Measurements from ENCODE around the gene PRPF6.

Gene PRPF6, protein sequence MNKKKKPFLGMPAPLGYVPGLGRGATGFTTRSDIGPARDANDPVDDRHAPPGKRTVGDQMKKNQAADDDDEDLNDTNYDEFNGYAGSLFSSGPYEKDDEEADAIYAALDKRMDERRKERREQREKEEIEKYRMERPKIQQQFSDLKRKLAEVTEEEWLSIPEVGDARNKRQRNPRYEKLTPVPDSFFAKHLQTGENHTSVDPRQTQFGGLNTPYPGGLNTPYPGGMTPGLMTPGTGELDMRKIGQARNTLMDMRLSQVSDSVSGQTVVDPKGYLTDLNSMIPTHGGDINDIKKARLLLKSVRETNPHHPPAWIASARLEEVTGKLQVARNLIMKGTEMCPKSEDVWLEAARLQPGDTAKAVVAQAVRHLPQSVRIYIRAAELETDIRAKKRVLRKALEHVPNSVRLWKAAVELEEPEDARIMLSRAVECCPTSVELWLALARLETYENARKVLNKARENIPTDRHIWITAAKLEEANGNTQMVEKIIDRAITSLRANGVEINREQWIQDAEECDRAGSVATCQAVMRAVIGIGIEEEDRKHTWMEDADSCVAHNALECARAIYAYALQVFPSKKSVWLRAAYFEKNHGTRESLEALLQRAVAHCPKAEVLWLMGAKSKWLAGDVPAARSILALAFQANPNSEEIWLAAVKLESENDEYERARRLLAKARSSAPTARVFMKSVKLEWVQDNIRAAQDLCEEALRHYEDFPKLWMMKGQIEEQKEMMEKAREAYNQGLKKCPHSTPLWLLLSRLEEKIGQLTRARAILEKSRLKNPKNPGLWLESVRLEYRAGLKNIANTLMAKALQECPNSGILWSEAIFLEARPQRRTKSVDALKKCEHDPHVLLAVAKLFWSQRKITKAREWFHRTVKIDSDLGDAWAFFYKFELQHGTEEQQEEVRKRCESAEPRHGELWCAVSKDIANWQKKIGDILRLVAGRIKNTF

DNA sequence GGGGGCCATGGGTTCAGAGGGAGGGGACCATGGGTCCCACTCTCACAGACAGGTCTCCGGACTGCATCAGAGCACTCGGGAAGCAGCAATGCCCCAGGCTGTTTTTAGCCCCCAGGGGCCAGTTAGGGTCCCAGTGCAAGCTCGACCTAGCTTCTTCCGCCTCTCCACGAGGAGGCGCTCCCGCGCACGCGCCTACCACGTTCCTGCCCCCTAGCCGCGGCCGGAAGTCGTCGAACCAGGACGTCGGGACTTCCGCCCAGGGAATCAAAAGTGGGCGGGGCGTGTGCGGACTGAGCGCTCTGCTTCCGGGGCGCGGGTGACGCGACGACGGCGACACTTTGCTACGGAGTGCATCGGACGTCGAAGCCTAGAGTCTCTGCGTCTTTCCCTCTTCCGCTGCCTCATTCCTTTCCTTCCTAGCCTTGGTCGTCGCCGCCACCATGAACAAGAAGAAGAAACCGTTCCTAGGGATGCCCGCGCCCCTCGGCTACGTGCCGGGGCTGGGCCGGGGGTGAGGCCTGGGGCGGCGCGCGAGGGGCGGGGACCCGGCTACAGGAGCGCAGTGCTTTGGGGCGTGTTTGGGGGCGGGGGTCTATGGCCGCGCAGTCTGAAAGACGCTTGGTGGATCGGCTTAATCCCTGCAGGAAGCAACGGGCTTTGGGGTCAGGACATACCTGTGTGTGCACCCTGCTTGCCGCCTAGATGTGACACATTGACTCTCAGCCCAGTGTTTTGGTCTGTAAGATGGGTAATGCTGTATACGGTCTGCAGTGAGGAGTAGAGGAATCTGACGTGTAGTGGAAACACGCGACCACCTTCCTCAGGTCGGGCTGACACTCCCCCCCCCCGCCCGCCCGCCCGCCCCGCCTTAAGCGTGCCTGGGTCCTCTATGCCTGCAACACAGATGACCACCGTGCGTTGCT lies at the start of gene PRPF6:
Gene PRPF6 (plus strand): TSS at position 327 of the 923 bp plus-strand sequence. CDS start 114 bp downstream, at position 441.
- in situ Hi-C loops (cut with HindIII; ENCODE audit: low sequenced_read_pairs): no loop called here
- TF ChIP-seq, protein P1, sequence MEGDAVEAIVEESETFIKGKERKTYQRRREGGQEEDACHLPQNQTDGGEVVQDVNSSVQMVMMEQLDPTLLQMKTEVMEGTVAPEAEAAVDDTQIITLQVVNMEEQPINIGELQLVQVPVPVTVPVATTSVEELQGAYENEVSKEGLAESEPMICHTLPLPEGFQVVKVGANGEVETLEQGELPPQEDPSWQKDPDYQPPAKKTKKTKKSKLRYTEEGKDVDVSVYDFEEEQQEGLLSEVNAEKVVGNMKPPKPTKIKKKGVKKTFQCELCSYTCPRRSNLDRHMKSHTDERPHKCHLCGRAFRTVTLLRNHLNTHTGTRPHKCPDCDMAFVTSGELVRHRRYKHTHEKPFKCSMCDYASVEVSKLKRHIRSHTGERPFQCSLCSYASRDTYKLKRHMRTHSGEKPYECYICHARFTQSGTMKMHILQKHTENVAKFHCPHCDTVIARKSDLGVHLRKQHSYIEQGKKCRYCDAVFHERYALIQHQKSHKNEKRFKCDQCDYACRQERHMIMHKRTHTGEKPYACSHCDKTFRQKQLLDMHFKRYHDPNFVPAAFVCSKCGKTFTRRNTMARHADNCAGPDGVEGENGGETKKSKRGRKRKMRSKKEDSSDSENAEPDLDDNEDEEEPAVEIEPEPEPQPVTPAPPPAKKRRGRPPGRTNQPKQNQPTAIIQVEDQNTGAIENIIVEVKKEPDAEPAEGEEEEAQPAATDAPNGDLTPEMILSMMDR (IDR thresholded peaks at IDR 0.05; ENCODE audit: low read depth, low read length, missing control alignments): peak; percentile 91
- peak; percentile 77 for DNase-seq (ENCODE audit: low read depth)
- peak within 1 kb of the TSS; percentile 88 for H3K4me3 ChIP-seq (ENCODE audit: low read depth, low read length)

DNA sequence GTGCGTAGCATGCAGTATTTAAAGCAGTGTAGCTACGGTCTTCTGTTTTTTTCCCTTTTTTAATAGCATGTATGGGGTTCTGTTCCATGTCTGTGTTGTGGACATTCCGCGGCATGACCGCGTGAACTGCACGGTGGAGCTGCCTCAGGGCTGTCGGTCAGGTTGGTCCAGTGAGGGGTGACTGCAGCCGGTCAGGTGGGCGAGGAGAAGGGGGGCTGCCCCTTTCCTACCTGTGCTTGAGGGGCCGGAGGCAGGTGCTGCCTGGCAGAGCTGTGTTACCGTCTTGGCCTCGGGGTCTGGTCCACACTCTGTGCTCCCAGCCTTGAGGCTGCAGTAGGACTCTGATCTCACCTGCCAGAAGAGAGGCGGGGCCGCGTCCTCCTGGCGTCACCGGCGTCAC lies 49.2 kb upstream of the PRPF6 start:
- in situ Hi-C loops (cut with HindIII; ENCODE audit: low sequenced_read_pairs): no loop called here
- H3K4me3 ChIP-seq (ENCODE audit: low read depth, low read length): no peak overlapping the region
- TF ChIP-seq, protein P1 (IDR thresholded peaks at IDR 0.05; ENCODE audit: low read depth, low read length, missing control alignments): no peak

DNA sequence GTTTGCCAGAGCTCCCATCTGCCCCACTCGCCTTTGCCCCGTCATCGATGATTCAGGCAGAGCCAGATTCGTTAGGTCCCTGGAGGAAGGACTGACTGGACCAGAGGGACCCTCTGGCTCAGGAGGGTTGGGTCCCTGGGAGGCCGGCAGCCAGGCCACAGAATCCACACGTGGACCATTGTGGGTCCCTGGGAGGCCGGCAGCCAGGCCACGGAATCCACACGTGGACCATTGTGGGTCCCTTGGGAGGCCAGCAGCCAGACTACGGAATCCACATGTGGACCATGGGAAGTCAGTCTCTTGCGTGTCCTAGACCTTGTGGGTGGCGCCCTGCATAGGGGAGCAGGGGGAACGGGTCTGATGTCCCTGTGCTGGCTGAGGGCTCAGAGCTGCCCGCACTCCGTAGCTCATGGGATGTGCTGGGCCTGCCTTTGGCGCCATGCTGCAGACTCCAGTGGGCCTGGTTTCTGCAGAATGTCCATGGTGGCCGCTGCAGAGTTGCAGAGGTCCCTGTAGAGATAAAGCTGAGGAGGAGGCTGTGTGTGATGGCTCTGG lies 48.2 kb upstream of the PRPF6 start:
- DNase-seq (ENCODE audit: low read depth): no peak
- no peak overlapping the region for H3K4me3 ChIP-seq (ENCODE audit: low read depth, low read length)
- in situ Hi-C loops (cut with HindIII; ENCODE audit: low sequenced_read_pairs): no loop called here
- TF ChIP-seq, protein P1 (IDR thresholded peaks at IDR 0.05; ENCODE audit: low read depth, low read length, missing control alignments): no peak

More for the DNA sequence above, 49.2 kb upstream of the PRPF6 start:
- DNase-seq (ENCODE audit: low read depth): no peak

DNA sequence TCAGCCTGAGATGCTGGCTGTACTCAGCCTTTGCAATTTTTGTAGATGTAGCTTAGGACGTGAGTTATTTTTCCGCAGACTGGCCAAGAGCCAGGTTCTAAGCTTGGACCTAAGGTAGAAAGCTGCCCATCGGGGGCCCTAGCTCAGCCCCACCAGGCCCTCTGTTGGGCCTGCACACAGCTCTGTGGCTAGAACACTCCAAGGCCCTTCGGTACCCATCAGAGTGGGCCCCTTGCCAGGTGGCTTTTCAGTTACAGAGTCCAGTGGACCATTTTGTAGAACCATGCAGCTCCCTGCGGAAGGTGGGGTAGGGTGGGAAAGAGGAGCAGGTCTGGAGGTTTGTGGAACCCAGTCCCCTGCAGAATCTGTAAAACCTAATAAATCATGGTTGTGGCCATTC lies 47.3 kb upstream of the PRPF6 start:
- TF ChIP-seq, protein P1 (IDR thresholded peaks at IDR 0.05; ENCODE audit: low read depth, low read length, missing control alignments): no peak
- no peak overlapping the region for H3K4me3 ChIP-seq (ENCODE audit: low read depth, low read length)
- in situ Hi-C loops (cut with HindIII; ENCODE audit: low sequenced_read_pairs): no loop called here
- DNase-seq (ENCODE audit: low read depth): no peak

DNA sequence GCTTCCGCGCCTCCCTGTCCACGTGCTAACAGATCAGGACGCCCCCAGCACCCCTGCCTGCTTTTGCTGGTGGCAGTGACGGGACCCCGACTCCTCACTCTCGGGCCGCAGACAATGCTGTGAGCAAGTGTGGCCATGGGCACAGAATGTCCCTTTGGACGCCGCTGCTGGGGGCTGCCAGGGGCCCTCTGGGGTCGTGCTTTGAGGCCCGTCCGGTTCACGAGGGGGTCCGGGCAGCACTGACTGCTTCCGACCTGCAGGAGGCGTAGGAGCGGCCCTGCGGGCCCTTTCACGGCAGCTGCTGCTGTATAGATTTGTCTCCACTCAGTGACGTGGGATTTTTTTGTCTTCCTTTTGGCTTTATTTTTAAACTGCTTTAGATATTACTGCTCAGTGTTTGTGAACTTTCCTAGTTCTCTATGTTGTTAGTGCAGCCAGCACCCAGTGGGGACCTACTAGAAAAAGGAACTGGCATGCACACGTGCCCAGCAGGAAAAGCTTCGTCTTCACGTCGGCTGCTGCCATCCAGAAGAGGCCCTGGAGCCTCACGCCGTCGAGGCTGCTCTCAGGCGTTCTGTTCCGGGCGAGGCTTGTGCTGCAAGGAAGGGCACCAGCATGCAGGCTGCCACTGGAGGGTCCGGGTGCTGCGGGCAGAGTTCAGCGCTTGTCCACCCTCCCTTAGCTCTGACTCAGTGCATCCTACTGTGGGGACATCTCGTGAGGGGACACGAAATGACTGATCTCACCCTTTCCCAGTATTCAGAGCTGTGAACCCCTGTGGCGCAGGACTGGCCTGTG lies 46.5 kb upstream of the PRPF6 start:
- no peak overlapping the region for H3K4me3 ChIP-seq (ENCODE audit: low read depth, low read length)
- in situ Hi-C loops (cut with HindIII; ENCODE audit: low sequenced_read_pairs): no loop called here
- TF ChIP-seq, protein P1 (IDR thresholded peaks at IDR 0.05; ENCODE audit: low read depth, low read length, missing control alignments): peak; percentile 53
- no peak for DNase-seq (ENCODE audit: low read depth)
